DMS 273 (cell line): ENCODE measurements around the gene IL19.
"Not testable (repeated sequence)": the region's sequence is repeated elsewhere in the genome, so short reads cannot be mapped to it uniquely, and the experiment has no call there.

Experiments used
- DNase-seq: peaks from one replicate; lab custom pipeline; 2025; ENCODE audit not compliant: unreplicated experiment; lab: John Stamatoyannopoulos, UW

IL19 gene

GRCh38 chr1:206828765-206829164, 58.2 kb downstream of the IL19 start:
- DNase-seq = no peak

GRCh38 chr1:206829282-206829681, 58.7 kb downstream of the IL19 start:
- no peak for DNase-seq

GRCh38 chr1:206829875-206830274, 59.3 kb downstream of the IL19 start:
- no peak for DNase-seq

- no peak for DNase-seq
Measured at GRCh38 chr1:206831650-206832049, 61.1 kb downstream of the IL19 start.

GRCh38 chr1:206832352-206832880, 61.8 kb downstream of the IL19 start:
- no peak for DNase-seq

- DNase-seq = no peak
Measured at GRCh38 chr1:206833106-206833680, 62.6 kb downstream of the IL19 start.

GRCh38 chr1:206833801-206834200, 63.2 kb downstream of the IL19 start:
- DNase-seq = no peak

GRCh38 chr1:206834217-206834616, 63.6 kb downstream of the IL19 start:
- DNase-seq = no peak

- DNase-seq = no peak
Measured at GRCh38 chr1:206834711-206835110, 64.1 kb downstream of the IL19 start.

- DNase-seq = no peak
Measured at GRCh38 chr1:206835186-206835585, 64.6 kb downstream of the IL19 start.

GRCh38 chr1:206836111-206836510, 65.5 kb downstream of the IL19 start:
- DNase-seq = no peak

- DNase-seq = no peak
Measured at GRCh38 chr1:206839006-206839560, 68.5 kb downstream of the IL19 start.

- DNase-seq = no peak
Measured at GRCh38 chr1:206839857-206840256, 69.3 kb downstream of the IL19 start.

- DNase-seq = no peak
Measured at GRCh38 chr1:206841609-206842323, 71.2 kb downstream of the IL19 start.

GRCh38 chr1:206842854-206843253, 72.3 kb downstream of the IL19 start:
- no peak for DNase-seq

GRCh38 chr1:206843626-206844025, 73.1 kb downstream of the IL19 start:
- DNase-seq = no peak

GRCh38 chr1:206846487-206846886, 75.9 kb downstream of the IL19 start:
- DNase-seq = no peak

GRCh38 chr1:206847337-206847834, 76.8 kb downstream of the IL19 start:
- no peak for DNase-seq

GRCh38 chr1:206847946-206848345, 77.4 kb downstream of the IL19 start:
- DNase-seq = no peak

- no peak for DNase-seq
Measured at GRCh38 chr1:206850401-206850800, 79.8 kb downstream of the IL19 start.

GRCh38 chr1:206851341-206852010, 80.9 kb downstream of the IL19 start:
- DNase-seq = no peak

GRCh38 chr1:206852662-206853061, 82.1 kb downstream of the IL19 start:
- not testable (repeated sequence) for DNase-seq
